Endothelial cell of umbilical vein (primary cell): ENCODE measurements around the gene CYP8B1.

Experiments
- CTCF ChIP-seq, 2 donors: IDR thresholded peaks; 1 replicate in 1 of 2; 2 replicates in 1 of 2; pipeline ENCODE4 v1.5.1; 2011; ENCODE audit warnings: low read length in 2 of 2, mild to moderate bottlenecking in 2 of 2, moderate library complexity in 2 of 2, control low read depth in 1 of 2, inconsistent platforms in 1 of 2, low read depth in 1 of 2; ENCODE audit not compliant: insufficient read depth in 1 of 2; ENCODE audit errors: extremely low read depth in 1 of 2
- EZH2 ChIP-seq: IDR thresholded peaks from 2 replicates; pipeline ENCODE4 v1.6.1; 2012; ENCODE audit warnings: borderline replicate concordance, low read depth, mild to moderate bottlenecking, moderate library complexity, low read length, inconsistent platforms; ENCODE audit not compliant: severe bottlenecking
- FOS ChIP-seq: IDR thresholded peaks from 2 replicates; pipeline ENCODE4 v1.6.1; 2011; ENCODE audit warnings: mild to moderate bottlenecking, low read length, moderate library complexity, borderline replicate concordance; ENCODE audit not compliant: insufficient read depth
- GATA2 ChIP-seq: IDR thresholded peaks from 2 replicates; pipeline ENCODE4 v1.7.0; 2011; ENCODE audit warnings: low read depth, mild to moderate bottlenecking, moderate library complexity, mixed read lengths, low read length; ENCODE audit not compliant: insufficient read length, insufficient read depth
- MAX ChIP-seq: IDR thresholded peaks from 2 replicates; pipeline ENCODE4 v1.6.1; 2011; ENCODE audit not compliant: insufficient read depth, insufficient read length
- MYC ChIP-seq: IDR thresholded peaks from one replicate; pipeline ENCODE4 v1.6.1; 2011; ENCODE audit warnings: mild to moderate bottlenecking, low read depth, low read length
- POLR2A ChIP-seq: IDR thresholded peaks from 2 replicates; pipeline ENCODE4 v1.6.1; 2012; ENCODE audit warnings: low read depth, mild to moderate bottlenecking, control low read depth, low read length
- POLR2AphosphoS5 ChIP-seq: IDR thresholded peaks from 2 replicates; pipeline ENCODE4 v1.6.1; 2012; ENCODE audit warnings: low read depth, mild to moderate bottlenecking, control low read depth, low read length, moderate library complexity; ENCODE audit not compliant: insufficient read depth

- TF ChIP-seq CTCF (IDR thresholded peaks at IDR 0.05; ENCODE audit: extremely low read depth in 1 of 2, insufficient read depth in 1 of 2, low read depth in 1 of 2, low read length in 2 of 2) (no peak), POLR2A (no peak), MAX (no peak), EZH2 (peak; percentile 53), FOS (no peak), GATA2 (no peak), POLR2AphosphoS5 (no peak), MYC (no peak)
Measured at GRCh38 chr3:42906848-42907183, 31.1 kb upstream of the CYP8B1 start.
